GM10847 (cell line): ENCODE data around the gene TPST1.

ENCODE experiments used
- POLR2A ChIP-seq: IDR thresholded peaks from 2 replicates; pipeline ENCODE4 v1.6.1; 2011; ENCODE audit not compliant: insufficient read length; ENCODE audit errors: extremely low read depth

TPST1 gene

DNA sequence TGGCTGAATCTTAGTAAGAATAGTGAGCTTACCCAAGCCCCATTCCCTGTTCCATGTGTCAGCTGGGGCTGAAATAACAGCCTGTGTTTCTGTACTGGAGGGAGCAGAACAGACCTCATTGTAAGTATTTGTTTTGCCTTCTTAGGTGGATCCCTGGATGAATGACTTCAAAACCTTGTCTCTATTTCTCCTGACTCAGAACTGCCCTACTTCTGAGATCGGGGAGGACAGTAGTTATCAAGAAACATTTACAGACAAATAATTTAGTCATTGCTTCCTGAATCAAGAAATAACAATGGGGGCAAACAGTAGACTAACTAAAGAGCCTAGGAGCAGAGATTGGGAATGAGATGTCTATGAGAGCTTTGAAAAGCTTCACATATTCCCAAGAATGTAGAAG, 58.8 kb downstream of the TPST1 start:
- no peak for TF ChIP-seq POLR2A

- no peak for TF ChIP-seq POLR2A
Observed at GRCh38 chr7:66265566-66265965, 60.4 kb downstream of the TPST1 start.

DNA sequence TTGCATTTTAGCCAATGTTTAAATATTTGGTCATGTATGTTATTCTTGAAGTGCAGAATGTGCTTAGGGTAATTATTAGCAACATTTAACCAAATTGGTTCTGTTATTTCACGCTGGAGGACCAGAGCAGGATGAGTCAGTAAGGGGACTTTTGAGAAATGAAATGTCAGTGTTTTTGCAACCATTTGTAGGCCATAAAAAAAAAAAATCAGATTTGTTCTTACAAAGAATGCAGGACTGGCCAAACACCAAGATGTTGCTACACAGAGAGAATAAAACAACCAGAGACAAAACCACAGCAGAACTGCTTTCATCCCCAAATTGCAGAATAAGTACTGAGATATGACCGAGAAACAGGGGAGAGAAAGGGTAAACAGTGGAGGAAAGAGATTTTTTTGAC, 62.1 kb downstream of the TPST1 start:
- no peak for TF ChIP-seq POLR2A

- TF ChIP-seq POLR2A: no peak
Observed at GRCh38 chr7:66269978-66270377, 64.8 kb downstream of the TPST1 start.

- TF ChIP-seq POLR2A: no peak
Observed at GRCh38 chr7:66272321-66272720, 67.2 kb downstream of the TPST1 start.

DNA sequence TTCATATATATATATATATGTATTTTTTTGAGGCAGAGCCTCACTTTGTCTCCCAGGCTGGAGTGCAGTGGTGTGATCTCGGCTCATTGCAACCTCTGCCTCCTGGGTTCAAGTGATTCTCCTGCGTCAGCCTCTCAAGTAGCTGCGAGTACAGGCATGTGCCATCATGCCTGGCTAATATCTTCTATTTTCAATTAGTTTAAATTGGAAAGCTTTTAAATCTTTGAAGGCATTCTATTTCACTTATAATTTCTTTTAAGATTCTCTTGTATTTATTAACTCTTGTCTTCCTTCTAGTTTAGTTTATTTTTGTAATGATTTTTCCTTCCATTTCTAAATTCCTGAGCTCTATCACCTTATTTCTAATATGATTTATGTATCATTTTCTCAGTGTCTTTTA, 71.2 kb downstream of the TPST1 start:
- no peak for TF ChIP-seq POLR2A

DNA sequence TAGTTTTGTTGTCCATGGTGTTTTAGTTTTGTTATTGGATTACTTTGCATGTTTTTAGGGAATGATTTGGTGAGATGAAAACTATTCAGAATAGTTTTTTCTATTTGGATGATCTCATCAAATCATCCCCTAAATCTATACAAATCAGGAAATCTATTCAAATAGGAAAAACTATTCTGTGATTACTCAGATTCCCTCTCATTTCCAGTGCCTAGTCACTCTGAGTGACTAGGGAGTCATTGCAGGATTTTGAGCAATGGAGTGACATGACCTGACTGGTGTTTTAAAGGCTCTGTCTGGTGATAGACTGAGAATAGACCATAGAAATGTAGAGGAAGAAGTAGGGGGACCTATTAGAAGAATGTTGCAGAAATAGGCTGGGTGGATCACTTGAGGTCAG, 72.4 kb downstream of the TPST1 start:
- no peak for TF ChIP-seq POLR2A

DNA sequence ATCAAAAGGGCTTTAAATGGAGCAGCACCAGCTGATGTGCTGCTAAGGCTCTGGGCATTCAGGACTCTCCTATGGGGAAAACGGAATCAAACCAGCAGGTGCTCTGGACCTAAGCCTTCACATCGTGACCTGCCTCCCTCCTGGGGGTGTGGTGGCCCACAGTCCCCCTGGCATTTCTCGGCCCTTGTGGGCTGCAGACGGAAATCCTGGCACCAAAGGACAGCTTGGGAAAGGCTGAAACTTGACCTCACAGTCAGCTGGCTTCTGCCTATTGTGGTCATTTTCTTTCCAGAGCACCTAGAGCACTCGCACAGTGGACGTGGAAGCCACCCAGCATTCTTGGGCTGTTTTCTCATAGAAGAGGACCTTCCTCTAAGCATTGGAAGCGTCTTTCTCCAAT, 74.8 kb downstream of the TPST1 start:
- TF ChIP-seq POLR2A: no peak

DNA sequence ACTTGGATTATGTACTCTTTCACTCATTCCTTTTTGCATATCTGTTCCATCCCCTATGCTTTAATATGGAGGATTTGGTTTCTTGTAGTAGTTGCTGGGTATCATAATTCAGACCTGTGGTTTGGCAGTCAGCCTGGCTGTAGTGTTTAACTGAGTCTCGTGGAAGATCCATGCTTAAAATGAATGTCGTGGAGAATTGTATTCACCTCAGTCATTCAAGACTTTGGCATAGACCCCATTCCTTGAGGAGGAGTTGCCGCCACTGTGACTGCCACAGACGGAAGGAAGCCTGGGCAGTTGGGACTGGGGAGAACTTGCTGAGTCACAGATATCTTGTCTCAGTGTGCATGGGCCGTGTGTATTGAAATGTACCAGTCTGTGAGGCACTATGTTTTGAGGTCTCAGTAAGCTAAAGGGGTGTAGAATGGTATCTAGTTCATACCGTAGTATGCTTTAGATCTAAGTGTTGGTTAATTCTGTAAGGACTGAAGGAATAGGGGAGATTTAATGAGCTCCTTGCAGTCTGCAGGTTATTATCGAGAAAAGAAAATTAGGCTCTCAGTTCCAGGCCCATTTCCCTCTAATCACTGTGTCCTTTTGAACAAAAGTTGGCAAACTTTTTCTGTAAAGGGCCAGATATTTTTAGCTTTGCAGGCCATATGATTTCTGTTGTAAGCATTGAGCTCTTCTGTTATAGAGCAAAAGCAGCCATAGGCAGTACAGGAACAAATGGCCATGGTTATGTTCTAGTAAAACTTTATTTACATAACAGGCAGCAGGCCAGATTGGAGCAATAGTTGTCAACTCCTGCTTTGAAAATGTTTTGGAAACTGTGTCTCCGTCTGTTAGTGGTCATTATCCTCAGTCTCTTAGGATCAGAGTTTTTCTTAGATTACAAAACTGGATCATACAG, 76.8 kb downstream of the TPST1 start:
- TF ChIP-seq POLR2A: no peak

GRCh38 chr7:66282591-66282935, 77.4 kb downstream of the TPST1 start:
- TF ChIP-seq POLR2A: no peak

- no peak for TF ChIP-seq POLR2A
Observed at GRCh38 chr7:66283003-66283920, 78.1 kb downstream of the TPST1 start.

- no peak for TF ChIP-seq POLR2A
Observed at GRCh38 chr7:66296001-66296521, 90.9 kb downstream of the TPST1 start.

DNA sequence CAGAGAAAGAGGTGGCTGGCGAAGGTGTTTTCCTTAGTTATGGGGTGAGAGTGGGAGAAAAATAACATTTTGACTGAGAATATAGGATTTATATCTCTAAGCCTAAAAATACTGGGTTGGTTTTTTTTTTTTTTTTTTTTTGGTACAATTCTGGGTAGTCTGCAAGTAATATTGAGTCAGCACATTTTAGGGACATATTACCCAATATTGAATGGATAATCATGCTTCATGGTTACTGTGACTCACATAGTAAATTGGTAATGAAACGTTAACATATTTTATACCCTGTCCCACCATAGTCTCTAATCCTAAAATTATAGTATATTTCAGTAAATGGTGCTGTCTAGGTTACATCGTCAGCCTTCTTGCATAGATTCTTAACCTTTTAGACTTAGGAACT, 91.4 kb downstream of the TPST1 start:
- TF ChIP-seq POLR2A: no peak

GRCh38 chr7:66297579-66297978, 92.4 kb downstream of the TPST1 start:
- TF ChIP-seq POLR2A: no peak

DNA sequence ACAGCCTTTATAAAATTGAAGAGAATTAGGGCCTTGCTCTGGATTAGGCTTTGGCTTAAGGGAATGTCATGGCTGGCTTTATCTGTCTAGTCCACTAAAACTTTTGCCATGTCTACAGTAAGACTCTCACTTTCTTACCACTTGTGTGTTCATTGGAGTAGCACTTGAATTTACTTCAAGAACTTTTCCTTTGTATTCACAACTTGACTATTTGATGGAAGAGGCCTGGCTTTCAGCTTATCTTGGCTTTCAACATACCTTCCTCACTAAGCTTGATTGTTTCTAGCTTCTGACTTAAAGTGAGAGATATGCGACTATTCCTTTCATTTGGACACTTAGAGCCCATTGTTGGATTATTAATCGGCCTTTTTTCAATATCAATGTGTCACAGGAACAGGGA, 96.1 kb downstream of the TPST1 start:
- no peak for TF ChIP-seq POLR2A

DNA sequence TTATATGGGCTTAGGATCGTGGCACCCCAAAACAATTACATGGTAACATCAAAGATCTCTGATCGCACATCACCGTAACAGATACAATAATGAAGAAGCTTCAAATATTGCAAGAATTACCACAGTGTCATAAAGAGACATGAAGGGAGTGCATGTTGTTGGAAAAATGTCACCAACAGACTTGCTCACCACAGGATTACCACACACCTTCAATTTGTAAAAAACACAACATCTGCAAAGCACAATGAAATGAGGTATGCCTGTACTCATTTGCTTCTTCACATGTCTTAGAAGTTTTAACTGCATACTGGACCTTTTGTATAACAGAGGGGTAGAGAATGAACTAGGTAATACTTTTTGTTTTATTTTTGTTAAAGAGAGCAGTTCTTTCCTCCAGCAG, 96.6 kb downstream of the TPST1 start:
- TF ChIP-seq POLR2A: no peak

DNA sequence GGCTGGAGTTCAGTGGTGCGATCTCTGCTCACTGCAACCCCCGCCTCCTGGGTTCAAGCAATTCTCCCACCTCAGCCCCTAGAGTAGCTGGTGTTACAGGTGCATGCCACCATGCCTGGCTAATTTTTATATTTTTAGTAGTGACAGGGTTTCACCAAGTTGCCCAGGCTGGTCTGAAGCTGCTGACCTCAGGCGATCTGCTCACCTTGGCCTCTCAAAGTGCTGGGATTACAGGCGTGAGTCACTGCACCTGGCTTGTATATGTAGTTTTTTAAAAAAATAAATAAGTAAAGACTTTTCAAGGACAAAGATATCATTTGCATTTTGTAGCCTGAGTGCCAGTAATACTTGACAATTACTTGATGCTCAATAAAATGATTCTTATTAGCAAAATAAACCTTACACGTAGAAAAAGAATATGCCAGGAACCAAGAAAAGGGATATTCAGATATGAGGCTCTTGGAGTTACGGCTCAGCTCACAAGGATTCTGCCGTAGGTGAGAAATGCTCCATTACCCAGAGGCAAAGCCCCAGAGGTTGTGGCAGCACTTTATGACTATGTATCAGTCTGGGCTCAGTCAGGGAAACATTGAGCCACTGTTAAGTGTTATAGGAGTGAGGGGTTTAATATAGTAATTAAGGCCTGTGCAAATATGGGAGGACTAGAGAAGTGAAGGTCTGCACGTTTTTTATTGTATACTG, 98.5 kb downstream of the TPST1 start:
- no peak for TF ChIP-seq POLR2A
